ENCODE data around the gene HHAT. TPM values are rescaled to one million over a fixed set of nuclear protein-coding genes. Genes with fewer than 3 reads are reported as not detected.

HHAT gene
- total and polyA plus RNA-seq, 2 donors (not counting 3 experiments of a cell fraction or from before 2014, with no cell fraction given), result 2.4 to 4.3 TPM

- dilution Hi-C loops (cut with MboI; ENCODE audit: extremely low pct_ligation_motif_present, low sequenced_read_pairs) (no loop called here), intact Hi-C loops (cut with micrococcal nuclease) (no loop called here)
- no peaks in the 10 kb centered on the region for H3K9me1 ChIP-seq (replicated peaks; ENCODE audit: control insufficient read depth, extremely low read depth, insufficient read depth, low read length)
- TF ChIP-seq POLR2AphosphoS5 (IDR thresholded peaks at IDR 0.05; ENCODE audit: insufficient read depth, low read depth, low read length) (no peak), JUN (IDR thresholded peaks at IDR 0.05; ENCODE audit: borderline replicate concordance, insufficient read depth, insufficient read length, low read depth) (no peak), GATA2 (IDR thresholded peaks at IDR 0.05; ENCODE audit: insufficient read depth, insufficient read length, low read depth, low read length) (no peak), FOS (IDR thresholded peaks at IDR 0.05; ENCODE audit: borderline replicate concordance, insufficient read depth, low read length) (no peak), POLR2A (IDR thresholded peaks at IDR 0.05; ENCODE audit: low read depth, low read length) (no peak), EZH2 (IDR thresholded peaks at IDR 0.05; ENCODE audit: borderline replicate concordance, low read depth, low read length, severe bottlenecking) (no peak), MYC (IDR thresholded peaks at IDR 0.05; ENCODE audit: low read depth, low read length) (no peak)
- TF ChIP-seq, protein P1, sequence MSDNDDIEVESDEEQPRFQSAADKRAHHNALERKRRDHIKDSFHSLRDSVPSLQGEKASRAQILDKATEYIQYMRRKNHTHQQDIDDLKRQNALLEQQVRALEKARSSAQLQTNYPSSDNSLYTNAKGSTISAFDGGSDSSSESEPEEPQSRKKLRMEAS (IDR thresholded peaks at IDR 0.05; ENCODE audit: insufficient read depth, insufficient read length), result no peak
- TF ChIP-seq, protein P2, sequence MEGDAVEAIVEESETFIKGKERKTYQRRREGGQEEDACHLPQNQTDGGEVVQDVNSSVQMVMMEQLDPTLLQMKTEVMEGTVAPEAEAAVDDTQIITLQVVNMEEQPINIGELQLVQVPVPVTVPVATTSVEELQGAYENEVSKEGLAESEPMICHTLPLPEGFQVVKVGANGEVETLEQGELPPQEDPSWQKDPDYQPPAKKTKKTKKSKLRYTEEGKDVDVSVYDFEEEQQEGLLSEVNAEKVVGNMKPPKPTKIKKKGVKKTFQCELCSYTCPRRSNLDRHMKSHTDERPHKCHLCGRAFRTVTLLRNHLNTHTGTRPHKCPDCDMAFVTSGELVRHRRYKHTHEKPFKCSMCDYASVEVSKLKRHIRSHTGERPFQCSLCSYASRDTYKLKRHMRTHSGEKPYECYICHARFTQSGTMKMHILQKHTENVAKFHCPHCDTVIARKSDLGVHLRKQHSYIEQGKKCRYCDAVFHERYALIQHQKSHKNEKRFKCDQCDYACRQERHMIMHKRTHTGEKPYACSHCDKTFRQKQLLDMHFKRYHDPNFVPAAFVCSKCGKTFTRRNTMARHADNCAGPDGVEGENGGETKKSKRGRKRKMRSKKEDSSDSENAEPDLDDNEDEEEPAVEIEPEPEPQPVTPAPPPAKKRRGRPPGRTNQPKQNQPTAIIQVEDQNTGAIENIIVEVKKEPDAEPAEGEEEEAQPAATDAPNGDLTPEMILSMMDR (IDR thresholded peaks at IDR 0.05; ENCODE audit: extremely low read depth in 1 of 2, insufficient read depth in 1 of 2, low read depth in 1 of 2, low read length in 2 of 2), result no peak
- H2AFZ ChIP-seq (ENCODE audit: low read depth, low read length), result no peak overlapping the region
- H4K20me1 ChIP-seq (replicated peaks; ENCODE audit: control insufficient read depth, extremely low read depth, insufficient read depth, low read length), result no peaks in the 10 kb centered on the region
- peaks cover 14 to 25% of the 10 kb centered on the region in 2 experiments for H3K27me3 ChIP-seq (ENCODE audit: control insufficient read depth in 2 of 2, insufficient read depth in 2 of 2, low read length in 2 of 2)
- no peak overlapping the region for H3K27ac ChIP-seq (ENCODE audit: insufficient read depth, low read depth, low read length)
- CTCF ChIA-PET, result interaction anchor here (1.0 to 3.2 kb wide), 4 partner anchors 9 to 159 kb away, joined by 3 to 14 read pairs (median 4); no protein-coding TSS in a partner anchor
- H3K79me2 ChIP-seq (ENCODE audit: control insufficient read depth, insufficient read depth, low read length), result no peaks in the 10 kb centered on the region
- H3K4me3 ChIP-seq (replicated peaks in 1 of 3; ENCODE audit: insufficient read depth in 1 of 3, low read depth in 1 of 3, low read length in 3 of 3), result no peak overlapping the region
- no peaks in the 10 kb centered on the region for H3K36me3 ChIP-seq (ENCODE audit: control insufficient read depth in 2 of 2, extremely low read depth in 1 of 2, insufficient read depth in 2 of 2, low read length in 2 of 2)
- H3K9ac ChIP-seq (replicated peaks; ENCODE audit: extremely low read depth, insufficient read depth, low read length), result no peak overlapping the region
- POLR2A ChIA-PET, result no interaction called here
- no peak overlapping the region for H3K4me2 ChIP-seq (ENCODE audit: insufficient read depth, low read length)
- H3K4me1 ChIP-seq (ENCODE audit: control insufficient read depth, extremely low read depth, insufficient read depth, low read length), result no peaks in the 10 kb centered on the region
- DNase-seq (ENCODE audit: low read depth, low spot score), result no peak
- FAIRE-seq, result no peak
- no peaks in the 10 kb centered on the region for H3K9me3 ChIP-seq (replicated peaks; ENCODE audit: control insufficient read depth, insufficient read depth, low read length)
- BruUV-seq (replicated peaks), result no TSS peak
These were observed 27.1 kb upstream of the HHAT start for GRCh38 chr1:210301615-210302000.
